H9 (cell line): ENCODE measurements around the gene TTN. TPM values are rescaled to one million over a fixed set of nuclear protein-coding genes. Genes with fewer than 3 reads are reported as not detected.

Experiments used
- DNase-seq: peaks from one replicate; pipeline ENCODE4 v3.0.0-alpha.2; 2017
- H2AFZ ChIP-seq: one replicate; pipeline ENCODE4 v1.6.1; 2013; ENCODE audit warnings: mild to moderate bottlenecking, low read length, control low read depth, moderate library complexity
- H2AK5ac ChIP-seq: 2 replicates; pipeline ENCODE4 v1.6.1; 2013; ENCODE audit warnings: low read length, control low read depth, mixed read lengths; ENCODE audit not compliant: insufficient read length
- H2BK120ac ChIP-seq: one replicate; pipeline ENCODE4 v1.6.1; 2013; ENCODE audit warnings: low read depth, mild to moderate bottlenecking, low read length, control low read depth, inconsistent platforms; ENCODE audit not compliant: poor library complexity, severe bottlenecking
- H2BK12ac ChIP-seq: 2 replicates; pipeline ENCODE4 v1.6.1; 2013; ENCODE audit warnings: low read length, control low read depth, mixed read lengths, low read depth; ENCODE audit not compliant: insufficient read length
- H2BK15ac ChIP-seq: 2 replicates; pipeline ENCODE4 v1.6.1; 2013; ENCODE audit warnings: low read depth, low read length, control low read depth
- H2BK20ac ChIP-seq: one replicate; pipeline ENCODE4 v1.6.1; 2013; ENCODE audit warnings: low read depth, mild to moderate bottlenecking, low read length, control low read depth, inconsistent platforms; ENCODE audit not compliant: poor library complexity, severe bottlenecking
- H2BK5ac ChIP-seq: 2 replicates; pipeline ENCODE4 v1.6.1; 2013; ENCODE audit warnings: low read length, control low read depth, mixed read lengths; ENCODE audit not compliant: insufficient read length
- H3K14ac ChIP-seq: 2 replicates; pipeline ENCODE4 v1.6.1; 2013; ENCODE audit warnings: low read length, control low read depth; ENCODE audit not compliant: insufficient read depth
- H3K18ac ChIP-seq: 2 replicates; pipeline ENCODE4 v1.6.1; 2013; ENCODE audit warnings: low read depth, mild to moderate bottlenecking, mixed read lengths, low read length, control low read depth; ENCODE audit not compliant: insufficient read length
- H3K23ac ChIP-seq: 2 replicates; pipeline ENCODE4 v1.6.1; 2013; ENCODE audit warnings: low read length, control low read depth, mixed read lengths, low read depth; ENCODE audit not compliant: insufficient read length
- H3K23me2 ChIP-seq: 2 replicates; pipeline ENCODE4 v1.6.1; 2013; ENCODE audit warnings: low read depth, mild to moderate bottlenecking, mixed read lengths, low read length, control low read depth; ENCODE audit not compliant: insufficient read length, poor library complexity, severe bottlenecking
- H3K27ac ChIP-seq: 2 replicates; pipeline ENCODE4 v1.5.1; 2013; ENCODE audit warnings: low read length, control low read depth, mixed read lengths, low read depth; ENCODE audit not compliant: insufficient read length
- H3K27me3 ChIP-seq: 2 replicates; pipeline ENCODE4 v1.6.1; 2013; ENCODE audit warnings: low read length, control low read depth, inconsistent platforms; ENCODE audit not compliant: insufficient read depth
- H3K4ac ChIP-seq: 2 replicates; pipeline ENCODE4 v1.6.1; 2013; ENCODE audit warnings: low read depth, mild to moderate bottlenecking, control low read depth, inconsistent platforms, low read length, moderate library complexity
- H3K4me1 ChIP-seq: 2 replicates; pipeline ENCODE4 v1.6.1; 2013; ENCODE audit warnings: low read length, control low read depth, inconsistent platforms; ENCODE audit not compliant: insufficient read depth
- H3K4me2 ChIP-seq: 2 replicates; pipeline ENCODE4 v1.6.1; 2013; ENCODE audit warnings: low read length, control low read depth, mixed read lengths; ENCODE audit not compliant: insufficient read length, insufficient read depth
- H3K56ac ChIP-seq: 2 replicates; pipeline ENCODE4 v1.6.1; 2013; ENCODE audit warnings: low read depth, mild to moderate bottlenecking, mixed read lengths, low read length, control low read depth; ENCODE audit not compliant: insufficient read length
- H3K79me1 ChIP-seq: 2 replicates; pipeline ENCODE4 v1.6.1; 2013; ENCODE audit warnings: low read depth, mild to moderate bottlenecking, moderate library complexity, low read length, control low read depth, inconsistent platforms; ENCODE audit not compliant: insufficient read depth, poor library complexity, severe bottlenecking
- H3K79me2 ChIP-seq: 2 replicates; pipeline ENCODE4 v1.6.1; 2013; ENCODE audit warnings: low read length, control low read depth, inconsistent platforms; ENCODE audit not compliant: insufficient read depth
- H3K9ac ChIP-seq: 2 replicates; pipeline ENCODE4 v1.6.1; 2013; ENCODE audit warnings: low read length, control low read depth, mixed read lengths; ENCODE audit not compliant: insufficient read length; ENCODE audit errors: extremely low read depth
- H3K9me3 ChIP-seq: one replicate; pipeline ENCODE4 v1.6.1; 2013; ENCODE audit warnings: low read depth, low read length, inconsistent platforms; ENCODE audit not compliant: control insufficient read depth
- H3T11ph ChIP-seq: one replicate; pipeline ENCODE4 v1.6.1; 2013; ENCODE audit warnings: mild to moderate bottlenecking, low read length, control low read depth, inconsistent platforms
- H4K20me1 ChIP-seq: one replicate; pipeline ENCODE4 v1.6.1; 2013; ENCODE audit not compliant: control insufficient read depth, insufficient read length, insufficient read depth
- H4K5ac ChIP-seq: 2 replicates; pipeline ENCODE4 v1.6.1; 2013; ENCODE audit warnings: low read depth, mild to moderate bottlenecking, mixed read lengths, low read length, control low read depth; ENCODE audit not compliant: insufficient read length
- H4K8ac ChIP-seq: replicated peaks from 2 replicates; pipeline ENCODE4 v1.6.1; 2013; ENCODE audit warnings: low read length, control low read depth, mixed read lengths, low read depth; ENCODE audit not compliant: insufficient read length
- H4K91ac ChIP-seq: 2 replicates; pipeline ENCODE4 v1.6.1; 2013; ENCODE audit warnings: low read depth, mild to moderate bottlenecking, moderate library complexity, mixed read lengths, low read length, control low read depth; ENCODE audit not compliant: insufficient read length
- H3K27ac Mint-ChIP-seq, 3 experiments: 2 replicates in 2 of 3; 3 replicates in 1 of 3; pipeline ENCODE4 v1.8.0; 2020 to 2021; ENCODE audit warnings: mixed read lengths in 3 of 3, mild to moderate bottlenecking in 1 of 3, moderate library complexity in 1 of 3
- H3K27me3 Mint-ChIP-seq: 2 replicates; pipeline ENCODE4 v1.8.0; 2021; ENCODE audit warnings: low read depth, mild to moderate bottlenecking, moderate library complexity, mixed read lengths
- H3K36me3 Mint-ChIP-seq, 3 experiments: 2 replicates in 2 of 3; 3 replicates in 1 of 3; pipeline ENCODE4 v1.8.0; 2020 to 2021; ENCODE audit warnings: low read depth in 3 of 3, mixed read lengths in 3 of 3; ENCODE audit not compliant: insufficient read depth in 1 of 3
- H3K4me1 Mint-ChIP-seq, 2 experiments: 2 replicates each; pipeline ENCODE4 v1.8.0; 2020; ENCODE audit warnings: mixed read lengths in 2 of 2
- H3K4me3 Mint-ChIP-seq, 2 experiments: 2 replicates in 1 of 2; 3 replicates in 1 of 2; pipeline ENCODE4 v1.8.0; 2020 to 2021; ENCODE audit warnings: mild to moderate bottlenecking in 2 of 2, mixed read lengths in 2 of 2, moderate library complexity in 1 of 2
- H3K9me3 Mint-ChIP-seq, 2 experiments: 2 replicates in 1 of 2; 3 replicates in 1 of 2; pipeline ENCODE4 v1.8.0; 2020; ENCODE audit warnings: mild to moderate bottlenecking in 2 of 2, mixed read lengths in 2 of 2, moderate library complexity in 1 of 2
- CTCF ChIP-seq: fragments of 200-600 bp; sonication (generic); conservative IDR thresholded peaks from 3 replicates; pipeline ENCODE4 v1.8.0; 2021; ENCODE audit warnings: antibody characterized with exemption, mild to moderate bottlenecking
- WGBS: extraction: QIAGEN DNeasy Blood & Tissue Kit; methylation state at CpG from one replicate; pipeline ENCODE4 v1.1.7; 2013; ENCODE audit warnings: missing lambda C conversion rate, low lambda C conversion rate, mixed read lengths; ENCODE audit not compliant: insufficient read length; ENCODE audit errors: extremely low coverage; 5-methylcytosine and 5-hydroxymethylcytosine counted together
- total RNA-seq: library from RNA; stranded (reverse); gene quantifications from 2 replicates; pipeline ENCODE4 v1.2.1, GENCODE V29; 2021

Gene TTN
- total RNA-seq, 1 experiment from 2014 or later = 0.70 TPM

- no peak overlapping the region for H3T11ph ChIP-seq
- peaks cover 20 to 43% (median 33%) of the 10 kb centered on the region in 3 experiments for H3K36me3 Mint-ChIP-seq
- no CpG with 5 or more reads among the region's 8 CpGs for WGBS
- H3K4ac ChIP-seq = no peak overlapping the region
- H3K9ac ChIP-seq = no peak overlapping the region
- H3K9me3 Mint-ChIP-seq = no peaks in the 10 kb centered on the region
- no peak overlapping the region for H3K4me2 ChIP-seq
- no peak overlapping the region for H2BK20ac ChIP-seq
- peaks cover 10% of the 10 kb centered on the region; the same call in 1 of the 2 replicates for H3K79me2 ChIP-seq
- H3K4me1 ChIP-seq = no peaks in the 10 kb centered on the region
- H3K14ac ChIP-seq = no peak overlapping the region
- H3K27me3 Mint-ChIP-seq = no peaks in the 10 kb centered on the region
- no peak overlapping the region for H4K8ac ChIP-seq
- no peak for DNase-seq
- H3K27ac ChIP-seq = no peak overlapping the region
- H2AFZ ChIP-seq = no peak overlapping the region
- H3K27me3 ChIP-seq = no peaks in the 10 kb centered on the region; the same call in 1 of the 2 replicates
- H2BK5ac ChIP-seq = no peak overlapping the region
- no peaks in the 10 kb centered on the region for H3K4me1 Mint-ChIP-seq
- no peak for TF ChIP-seq CTCF
- no peak overlapping the region for H3K56ac ChIP-seq
- peaks cover 9% of the 10 kb centered on the region for H3K79me1 ChIP-seq
- H3K23ac ChIP-seq = no peak overlapping the region
- no peak overlapping the region for H3K4me3 Mint-ChIP-seq
- H4K91ac ChIP-seq = no peak overlapping the region
- H2BK15ac ChIP-seq = no peak overlapping the region
- H2BK12ac ChIP-seq = no peak overlapping the region
- H3K27ac Mint-ChIP-seq = peak overlapping the region in 1 of 3 experiments; percentile 28; a peak in 1 of 7 replicates
- no peaks in the 10 kb centered on the region for H3K9me3 ChIP-seq
- no peak overlapping the region for H2BK120ac ChIP-seq
- H3K18ac ChIP-seq = no peak overlapping the region
- H4K20me1 ChIP-seq = no peaks in the 10 kb centered on the region
- no peak overlapping the region for H4K5ac ChIP-seq
- no peaks in the 10 kb centered on the region for H3K23me2 ChIP-seq
- no peak overlapping the region for H2AK5ac ChIP-seq
These were observed 276.5 kb downstream of the TTN start for GRCh38 chr2:178530625-178531142.
